ENCODE measurements around the gene TFAP2E.
A peak's percentile ranks its signal among the peaks of the same experiment; 100 is the strongest.

The TFAP2E gene

DNA sequence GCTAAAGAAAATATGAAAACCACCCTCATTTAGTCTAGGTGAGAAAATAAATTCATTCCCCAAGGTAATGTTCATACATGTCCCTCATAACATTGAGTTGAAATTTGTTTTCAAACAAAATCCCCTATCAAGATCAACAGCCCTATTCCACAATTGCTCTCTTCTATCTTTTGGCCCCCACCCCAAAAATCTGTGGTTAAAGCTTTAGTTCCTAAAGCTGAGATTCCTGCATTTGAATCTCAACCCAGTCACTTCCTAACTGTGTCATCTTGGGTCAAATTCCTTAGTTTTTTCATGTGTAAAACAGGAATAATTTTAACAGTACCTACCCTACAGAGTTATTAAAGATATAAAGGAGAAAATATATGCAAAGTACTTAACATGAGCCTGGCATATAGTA is 37.9 kb upstream of the TFAP2E start:
- no peaks in the 10 kb centered on the region for H4K20me1 ChIP-seq (ENCODE audit: control insufficient read depth, insufficient read depth, low read depth, low read length)
- peaks cover 5% of the 10 kb centered on the region; the same call in 1 of the 2 replicates for H3K79me2 ChIP-seq (ENCODE audit: control insufficient read depth, low read length)
- no peak overlapping the region for H3K27ac ChIP-seq (ENCODE audit: low read depth, low read length)
- no peak overlapping the region for H3K4me2 ChIP-seq (ENCODE audit: low read length)
- peaks cover 6% of the 10 kb centered on the region; the same call in 1 of the 2 replicates for H3K9me3 ChIP-seq (ENCODE audit: control insufficient read depth, insufficient read depth, low read length)
- no peak overlapping the region for H3K4me3 ChIP-seq (ENCODE audit: low read length)
- peaks cover 36% of the 10 kb centered on the region for H3K36me3 ChIP-seq (ENCODE audit: control insufficient read depth, low read length)
- no peaks in the 10 kb centered on the region; the same call in 1 of the 2 replicates for H3F3A ChIP-seq (ENCODE audit: control insufficient read depth, insufficient read depth)
- peaks cover 18% of the 10 kb centered on the region for H3K4me1 ChIP-seq (ENCODE audit: control insufficient read depth, low read length)
- H3K27me3 ChIP-seq (ENCODE audit: control insufficient read depth, low read length) = no peaks in the 10 kb centered on the region
- H3K9me2 ChIP-seq (replicated peaks; ENCODE audit: control insufficient read depth, low read length) = no peaks in the 10 kb centered on the region
- TF ChIP-seq, protein P1, sequence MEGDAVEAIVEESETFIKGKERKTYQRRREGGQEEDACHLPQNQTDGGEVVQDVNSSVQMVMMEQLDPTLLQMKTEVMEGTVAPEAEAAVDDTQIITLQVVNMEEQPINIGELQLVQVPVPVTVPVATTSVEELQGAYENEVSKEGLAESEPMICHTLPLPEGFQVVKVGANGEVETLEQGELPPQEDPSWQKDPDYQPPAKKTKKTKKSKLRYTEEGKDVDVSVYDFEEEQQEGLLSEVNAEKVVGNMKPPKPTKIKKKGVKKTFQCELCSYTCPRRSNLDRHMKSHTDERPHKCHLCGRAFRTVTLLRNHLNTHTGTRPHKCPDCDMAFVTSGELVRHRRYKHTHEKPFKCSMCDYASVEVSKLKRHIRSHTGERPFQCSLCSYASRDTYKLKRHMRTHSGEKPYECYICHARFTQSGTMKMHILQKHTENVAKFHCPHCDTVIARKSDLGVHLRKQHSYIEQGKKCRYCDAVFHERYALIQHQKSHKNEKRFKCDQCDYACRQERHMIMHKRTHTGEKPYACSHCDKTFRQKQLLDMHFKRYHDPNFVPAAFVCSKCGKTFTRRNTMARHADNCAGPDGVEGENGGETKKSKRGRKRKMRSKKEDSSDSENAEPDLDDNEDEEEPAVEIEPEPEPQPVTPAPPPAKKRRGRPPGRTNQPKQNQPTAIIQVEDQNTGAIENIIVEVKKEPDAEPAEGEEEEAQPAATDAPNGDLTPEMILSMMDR (IDR thresholded peaks at IDR 0.05; ENCODE audit: low read depth, low read length, poor library complexity, severe bottlenecking) = no peak
- TF ChIP-seq EZH2phosphoT487 (IDR thresholded peaks at IDR 0.05; ENCODE audit: borderline replicate concordance, low read length) = no peak

DNA sequence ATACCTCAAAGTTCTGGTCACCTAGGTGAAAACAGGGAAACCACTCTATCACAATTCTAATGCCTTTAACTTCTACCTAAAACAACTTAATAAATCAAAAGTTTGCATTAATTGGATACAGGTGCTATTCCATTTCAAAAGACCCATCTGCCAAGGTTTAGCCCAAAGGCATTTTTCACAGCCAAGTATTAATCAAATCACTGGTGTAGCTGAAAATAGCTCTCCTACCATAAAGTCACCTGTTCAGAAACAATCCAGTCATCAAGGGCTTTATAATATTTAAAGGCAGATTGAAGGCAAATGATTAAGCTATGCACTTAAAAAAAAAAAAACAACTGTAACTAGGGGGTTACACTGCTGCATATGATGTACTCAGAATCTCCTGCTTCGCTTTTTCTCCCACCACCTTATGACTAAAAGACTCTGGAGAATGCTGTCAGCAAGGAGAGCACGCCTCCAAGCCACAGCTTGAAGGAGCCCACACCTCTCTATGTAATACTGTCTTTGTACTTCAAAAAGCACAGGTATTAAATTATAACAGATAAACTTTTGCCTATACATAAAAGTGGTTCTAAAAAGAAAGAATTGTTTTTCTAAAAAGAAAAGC is 36.5 kb upstream of the TFAP2E start:
- Histone ChIP-seq H3K9me3 (ENCODE audit: control insufficient read depth, insufficient read depth, low read length) (no peaks in the 10 kb centered on the region), H3F3A (ENCODE audit: control insufficient read depth, insufficient read depth) (no peaks in the 10 kb centered on the region; the same call in 1 of the 2 replicates), H3K36me3 (ENCODE audit: control insufficient read depth, low read length) (peaks cover 31% of the 10 kb centered on the region), H4K20me1 (ENCODE audit: control insufficient read depth, insufficient read depth, low read depth, low read length) (no peaks in the 10 kb centered on the region), H3K27ac (ENCODE audit: low read depth, low read length) (no peak overlapping the region), H3K27me3 (ENCODE audit: control insufficient read depth, low read length) (no peaks in the 10 kb centered on the region), H3K4me1 (ENCODE audit: control insufficient read depth, low read length) (peaks cover 19% of the 10 kb centered on the region), H3K9me2 (replicated peaks; ENCODE audit: control insufficient read depth, low read length) (no peaks in the 10 kb centered on the region), H3K4me3 (ENCODE audit: low read length) (no peak overlapping the region), H3K4me2 (ENCODE audit: low read length) (no peak overlapping the region), H3K79me2 (ENCODE audit: control insufficient read depth, low read length) (peaks cover 7% of the 10 kb centered on the region)
- TF ChIP-seq EZH2phosphoT487 (IDR thresholded peaks at IDR 0.05; ENCODE audit: borderline replicate concordance, low read length) = no peak

DNA sequence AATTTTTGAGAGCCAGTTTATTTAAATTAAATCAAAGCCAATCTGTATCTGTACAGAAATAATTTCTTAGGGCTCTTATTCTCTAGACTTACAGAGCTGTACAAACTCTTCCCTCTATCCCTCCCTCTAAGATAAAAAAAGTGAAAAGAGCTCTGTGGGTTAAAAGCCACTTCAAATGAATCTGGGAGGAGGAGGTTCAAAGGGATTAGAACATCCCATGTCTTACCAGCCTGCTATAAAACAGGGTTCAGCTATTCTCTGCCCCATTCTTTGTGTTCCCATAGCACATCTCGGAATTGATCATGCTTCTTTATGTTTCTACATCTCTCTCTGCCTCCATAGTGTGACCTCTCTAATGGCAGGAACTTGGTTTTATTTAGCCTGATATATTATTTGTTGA is 35.3 kb upstream of the TFAP2E start:
- TF ChIP-seq, protein P1 (IDR thresholded peaks at IDR 0.05; ENCODE audit: low read depth, low read length, poor library complexity, severe bottlenecking) = no peak
- Histone ChIP-seq H3K4me1 (ENCODE audit: control insufficient read depth, low read length) (peaks cover 19% of the 10 kb centered on the region), H3K27me3 (ENCODE audit: control insufficient read depth, low read length) (no peaks in the 10 kb centered on the region), H3F3A (ENCODE audit: control insufficient read depth, insufficient read depth) (no peaks in the 10 kb centered on the region; the same call in 1 of the 2 replicates), H3K36me3 (ENCODE audit: control insufficient read depth, low read length) (peaks cover 33% of the 10 kb centered on the region), H3K27ac (ENCODE audit: low read depth, low read length) (no peak overlapping the region), H3K79me2 (ENCODE audit: control insufficient read depth, low read length) (peaks cover 9% of the 10 kb centered on the region), H3K9me3 (ENCODE audit: control insufficient read depth, insufficient read depth, low read length) (no peaks in the 10 kb centered on the region), H3K4me3 (ENCODE audit: low read length) (no peak overlapping the region), H3K4me2 (ENCODE audit: low read length) (no peak overlapping the region), H3K9me2 (replicated peaks; ENCODE audit: control insufficient read depth, low read length) (no peaks in the 10 kb centered on the region), H4K20me1 (ENCODE audit: control insufficient read depth, insufficient read depth, low read depth, low read length) (no peaks in the 10 kb centered on the region)

DNA sequence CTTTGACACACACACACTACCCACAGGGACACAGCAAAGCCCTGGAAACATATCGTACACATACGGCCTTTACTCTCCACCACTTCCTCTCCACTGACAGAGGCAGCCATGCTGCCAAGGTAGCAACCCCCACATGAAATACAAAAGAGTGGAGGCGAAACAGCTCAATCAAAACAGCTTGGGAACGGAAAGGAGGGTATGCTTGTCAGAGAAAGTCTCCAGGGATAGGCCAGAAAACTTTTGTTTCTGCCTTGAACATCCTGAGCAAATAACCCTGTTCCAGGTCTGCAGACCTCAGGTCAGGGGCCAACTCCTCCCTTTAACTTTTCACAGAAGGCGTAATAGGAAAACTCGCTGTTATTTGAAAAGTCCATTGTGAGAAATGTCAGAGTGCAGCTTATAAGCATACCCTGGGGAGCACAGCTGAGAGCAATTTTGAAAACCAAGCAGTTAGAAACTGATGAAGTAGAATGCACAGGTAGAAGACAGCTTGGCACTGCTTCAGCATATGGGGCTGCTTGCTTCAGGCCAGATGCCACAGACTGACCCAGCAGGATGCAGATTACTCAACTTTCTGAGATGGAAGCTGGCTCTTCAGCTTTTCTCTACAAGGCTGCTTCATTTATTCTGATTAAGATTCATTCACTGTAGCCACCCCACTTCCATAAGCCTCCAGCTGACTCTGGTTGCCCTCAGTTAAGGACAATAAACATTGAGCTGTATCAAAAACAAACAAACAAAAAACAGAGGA is 33.9 kb upstream of the TFAP2E start:
- Histone ChIP-seq H3F3A (ENCODE audit: control insufficient read depth, insufficient read depth) (no peaks in the 10 kb centered on the region; the same call in 1 of the 2 replicates), H3K36me3 (ENCODE audit: control insufficient read depth, low read length) (peaks cover 32% of the 10 kb centered on the region), H3K9me2 (replicated peaks; ENCODE audit: control insufficient read depth, low read length) (no peaks in the 10 kb centered on the region), H3K9me3 (ENCODE audit: control insufficient read depth, insufficient read depth, low read length) (no peaks in the 10 kb centered on the region), H3K27me3 (ENCODE audit: control insufficient read depth, low read length) (no peaks in the 10 kb centered on the region), H4K20me1 (ENCODE audit: control insufficient read depth, insufficient read depth, low read depth, low read length) (no peaks in the 10 kb centered on the region), H3K4me1 (ENCODE audit: control insufficient read depth, low read length) (peaks cover 19% of the 10 kb centered on the region), H3K27ac (ENCODE audit: low read depth, low read length) (no peak overlapping the region), H3K4me3 (ENCODE audit: low read length) (no peak overlapping the region), H3K79me2 (ENCODE audit: control insufficient read depth, low read length) (peaks cover 9% of the 10 kb centered on the region), H3K4me2 (ENCODE audit: low read length) (peak overlapping the region; percentile 13; the same call in 1 of the 2 replicates)
- TF ChIP-seq, protein P1 (IDR thresholded peaks at IDR 0.05; ENCODE audit: low read depth, low read length, poor library complexity, severe bottlenecking) = no peak
- TF ChIP-seq EZH2phosphoT487 (IDR thresholded peaks at IDR 0.05; ENCODE audit: borderline replicate concordance, low read length) = no peak

Data from DOHH2 (cell line).